Panc1 (cell line): ENCODE measurements around the gene INPP5A.

Experiments
- POLR2AphosphoS5 ChIP-seq: IDR thresholded peaks from 2 replicates; pipeline ENCODE4 v1.6.1; 2012; ENCODE audit warnings: mild to moderate bottlenecking, low read depth, low read length, moderate library complexity
- SIN3A ChIP-seq: IDR thresholded peaks from 2 replicates; pipeline ENCODE4 v1.6.1; 2012; ENCODE audit warnings: low read depth, mild to moderate bottlenecking, low read length, moderate library complexity, borderline replicate concordance; ENCODE audit not compliant: insufficient read depth
- TF ChIP-seq, protein P1 (sequence below): fragments of 450-650 bp; IDR thresholded peaks from 2 replicates; pipeline ENCODE4 v1.5.1; 2017; ENCODE audit warnings: mild to moderate bottlenecking
- TF ChIP-seq, protein P2 (sequence below), 2 experiments: IDR thresholded peaks; 2 replicates each; pipeline ENCODE4 v1.6.1; 2011 to 2012; ENCODE audit warnings: low read depth in 2 of 2, control low read depth in 1 of 2, low read length in 1 of 2, mild to moderate bottlenecking in 1 of 2, moderate library complexity in 1 of 2; ENCODE audit not compliant: insufficient read depth in 1 of 2

DNA sequence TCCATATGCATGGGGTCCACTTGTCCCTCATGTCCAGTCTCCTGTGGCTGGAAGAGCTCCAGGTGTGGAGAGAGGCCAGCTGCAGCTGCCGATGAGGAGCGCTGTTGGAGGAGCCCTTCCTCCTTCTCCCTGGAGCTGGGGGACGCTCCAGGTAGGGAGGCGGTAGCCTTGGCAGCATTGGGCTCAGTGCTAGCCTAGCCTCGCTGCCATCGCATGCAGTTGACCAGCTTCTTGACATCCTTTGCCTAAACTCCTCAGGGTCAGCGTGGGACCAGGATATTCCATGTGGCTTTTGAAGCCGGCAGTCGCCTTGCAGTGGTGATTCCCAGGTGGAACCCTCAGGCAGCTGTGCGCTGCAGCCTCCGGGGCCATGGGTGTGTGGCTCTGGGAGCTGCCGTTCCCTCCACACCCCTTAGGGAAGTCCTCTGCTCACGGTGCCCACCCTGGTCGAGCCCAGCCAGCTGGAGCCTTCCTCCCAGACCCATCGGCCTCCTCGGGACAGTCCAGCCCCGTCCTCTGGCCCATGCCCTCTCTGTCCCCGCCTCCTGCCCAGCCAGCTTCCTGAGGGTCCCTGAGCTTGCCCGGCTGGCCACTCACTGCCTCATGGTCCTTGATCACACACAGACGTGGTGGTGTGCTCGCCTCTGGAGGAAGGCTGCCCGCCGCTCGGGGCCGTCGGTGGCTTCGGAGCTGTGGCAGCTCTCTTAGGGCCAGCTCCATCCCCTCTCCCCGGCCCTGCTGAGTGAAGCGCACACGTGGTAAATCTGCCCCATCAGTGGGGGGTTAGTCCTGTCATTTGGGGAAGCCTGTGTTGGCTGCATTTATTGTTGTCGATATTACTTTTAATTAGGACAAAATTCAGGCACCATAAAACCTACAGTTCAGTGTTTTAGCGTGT, 21.2 kb downstream of the INPP5A start:
- TF ChIP-seq, protein P1, sequence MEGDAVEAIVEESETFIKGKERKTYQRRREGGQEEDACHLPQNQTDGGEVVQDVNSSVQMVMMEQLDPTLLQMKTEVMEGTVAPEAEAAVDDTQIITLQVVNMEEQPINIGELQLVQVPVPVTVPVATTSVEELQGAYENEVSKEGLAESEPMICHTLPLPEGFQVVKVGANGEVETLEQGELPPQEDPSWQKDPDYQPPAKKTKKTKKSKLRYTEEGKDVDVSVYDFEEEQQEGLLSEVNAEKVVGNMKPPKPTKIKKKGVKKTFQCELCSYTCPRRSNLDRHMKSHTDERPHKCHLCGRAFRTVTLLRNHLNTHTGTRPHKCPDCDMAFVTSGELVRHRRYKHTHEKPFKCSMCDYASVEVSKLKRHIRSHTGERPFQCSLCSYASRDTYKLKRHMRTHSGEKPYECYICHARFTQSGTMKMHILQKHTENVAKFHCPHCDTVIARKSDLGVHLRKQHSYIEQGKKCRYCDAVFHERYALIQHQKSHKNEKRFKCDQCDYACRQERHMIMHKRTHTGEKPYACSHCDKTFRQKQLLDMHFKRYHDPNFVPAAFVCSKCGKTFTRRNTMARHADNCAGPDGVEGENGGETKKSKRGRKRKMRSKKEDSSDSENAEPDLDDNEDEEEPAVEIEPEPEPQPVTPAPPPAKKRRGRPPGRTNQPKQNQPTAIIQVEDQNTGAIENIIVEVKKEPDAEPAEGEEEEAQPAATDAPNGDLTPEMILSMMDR, result no peak
- TF ChIP-seq POLR2AphosphoS5 (no peak), SIN3A (no peak)
- TF ChIP-seq, protein P2, sequence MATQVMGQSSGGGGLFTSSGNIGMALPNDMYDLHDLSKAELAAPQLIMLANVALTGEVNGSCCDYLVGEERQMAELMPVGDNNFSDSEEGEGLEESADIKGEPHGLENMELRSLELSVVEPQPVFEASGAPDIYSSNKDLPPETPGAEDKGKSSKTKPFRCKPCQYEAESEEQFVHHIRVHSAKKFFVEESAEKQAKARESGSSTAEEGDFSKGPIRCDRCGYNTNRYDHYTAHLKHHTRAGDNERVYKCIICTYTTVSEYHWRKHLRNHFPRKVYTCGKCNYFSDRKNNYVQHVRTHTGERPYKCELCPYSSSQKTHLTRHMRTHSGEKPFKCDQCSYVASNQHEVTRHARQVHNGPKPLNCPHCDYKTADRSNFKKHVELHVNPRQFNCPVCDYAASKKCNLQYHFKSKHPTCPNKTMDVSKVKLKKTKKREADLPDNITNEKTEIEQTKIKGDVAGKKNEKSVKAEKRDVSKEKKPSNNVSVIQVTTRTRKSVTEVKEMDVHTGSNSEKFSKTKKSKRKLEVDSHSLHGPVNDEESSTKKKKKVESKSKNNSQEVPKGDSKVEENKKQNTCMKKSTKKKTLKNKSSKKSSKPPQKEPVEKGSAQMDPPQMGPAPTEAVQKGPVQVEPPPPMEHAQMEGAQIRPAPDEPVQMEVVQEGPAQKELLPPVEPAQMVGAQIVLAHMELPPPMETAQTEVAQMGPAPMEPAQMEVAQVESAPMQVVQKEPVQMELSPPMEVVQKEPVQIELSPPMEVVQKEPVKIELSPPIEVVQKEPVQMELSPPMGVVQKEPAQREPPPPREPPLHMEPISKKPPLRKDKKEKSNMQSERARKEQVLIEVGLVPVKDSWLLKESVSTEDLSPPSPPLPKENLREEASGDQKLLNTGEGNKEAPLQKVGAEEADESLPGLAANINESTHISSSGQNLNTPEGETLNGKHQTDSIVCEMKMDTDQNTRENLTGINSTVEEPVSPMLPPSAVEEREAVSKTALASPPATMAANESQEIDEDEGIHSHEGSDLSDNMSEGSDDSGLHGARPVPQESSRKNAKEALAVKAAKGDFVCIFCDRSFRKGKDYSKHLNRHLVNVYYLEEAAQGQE (IDR thresholded peaks at IDR 0.05; ENCODE audit: insufficient read depth in 1 of 2, low read depth in 2 of 2, low read length in 1 of 2), result no peak
